Urinary bladder (tissue), 4 donors: ENCODE results near the gene RPH3AL. TPM values are rescaled to one million over a fixed set of nuclear protein-coding genes. Genes with fewer than 3 reads are reported as not detected.
"Not testable (repeated sequence)": the region's sequence is repeated elsewhere in the genome, so short reads cannot be mapped to it uniquely, and the experiment has no call there.

Source experiments
- DNase-seq: peaks from one replicate; pipeline ENCODE4 v3.0.0-alpha.2; 2015; ENCODE audit errors: extremely low spot score
- H3K27ac ChIP-seq: one replicate; pipeline ENCODE4 v1.5.1; 2013; ENCODE audit warnings: low read depth, mild to moderate bottlenecking, moderate library complexity
- H3K36me3 ChIP-seq: one replicate; pipeline ENCODE4 v1.6.1; 2013; ENCODE audit warnings: mild to moderate bottlenecking, moderate library complexity; ENCODE audit not compliant: insufficient read depth
- H3K4me1 ChIP-seq: one replicate; pipeline ENCODE4 v1.6.1; 2013; ENCODE audit warnings: mild to moderate bottlenecking, moderate library complexity; ENCODE audit not compliant: insufficient read depth
- H3K4me3 ChIP-seq: one replicate; pipeline ENCODE4 v1.5.1; 2013; ENCODE audit warnings: low read depth, low read length
- WGBS: extraction: QIAGEN DNeasy Blood & Tissue Kit; methylation state at CpG from one replicate; pipeline ENCODE4 v1.1.7; 2013; 5-methylcytosine and 5-hydroxymethylcytosine counted together
- polyA plus RNA-seq: library from polyadenylated mRNA; stranded (reverse); fragments of 200-250 nt; gene quantifications from one replicate; pipeline ENCODE4 v1.2.3, GENCODE V29; 2013
- total RNA-seq: library from RNA; depleted of rRNA; stranded (reverse); fragments of >200 nt; gene quantifications from one replicate; pipeline ENCODE4 v1.2.3, GENCODE V29; 2014
- donor health status: healthy with polysubstance abuse.
- donor health status: healthy.

Gene RPH3AL
- total and polyA plus RNA-seq, 2 donors, result 5.4 to 7.1 TPM

DNA sequence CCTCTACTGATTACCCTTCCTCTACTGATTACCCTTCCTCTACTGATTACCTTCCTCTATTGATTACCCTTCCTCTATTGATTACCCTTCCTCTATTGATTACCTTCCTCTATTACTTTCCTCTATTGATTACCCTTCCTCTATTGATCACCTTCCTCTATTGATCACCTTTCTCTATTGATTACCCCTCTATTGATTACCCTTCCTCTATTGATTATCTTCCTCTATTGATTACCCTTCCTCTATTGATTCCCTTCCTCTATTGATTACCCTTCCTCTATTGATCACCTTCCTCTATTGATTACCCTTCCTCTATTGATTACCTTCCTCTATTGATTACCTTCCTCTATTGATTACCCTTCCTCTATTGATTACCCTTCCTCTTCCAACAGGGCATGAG, 108.7 kb downstream of the RPH3AL start:
- not testable (repeated sequence) for H3K4me1 ChIP-seq, DNase-seq, H3K4me3 ChIP-seq, H3K27ac ChIP-seq, H3K36me3 ChIP-seq

DNA sequence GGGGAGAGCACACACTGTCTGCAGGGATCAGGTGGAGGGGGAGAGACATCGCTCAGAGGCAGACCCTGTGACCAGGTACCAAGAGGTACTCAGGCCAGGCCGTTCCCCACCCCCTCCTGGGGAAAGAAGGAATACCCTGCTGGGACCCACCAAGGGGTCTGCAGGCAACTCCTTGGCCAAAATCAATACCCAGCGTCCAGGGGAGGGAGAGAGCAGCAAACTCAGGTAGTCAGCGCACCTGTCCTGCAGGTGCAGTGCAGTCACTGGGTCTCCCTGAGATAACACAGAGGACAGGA, 113.7 kb downstream of the RPH3AL start:
- peaks cover 2% of the 10 kb centered on the region for H3K36me3 ChIP-seq
- H3K4me1 ChIP-seq, result no peaks in the 10 kb centered on the region
- H3K27ac ChIP-seq, result no peak overlapping the region
- no peak overlapping the region for H3K4me3 ChIP-seq
- 77% methylated on average over 4 of the region's 4 CpGs for WGBS
- DNase-seq, result no peak

- no peak overlapping the region for H3K4me3 ChIP-seq
- H3K4me1 ChIP-seq, result no peaks in the 10 kb centered on the region
- DNase-seq, result no peak
- H3K36me3 ChIP-seq, result peaks cover 2% of the 10 kb centered on the region
- 85% methylated on average over 23 of the region's 23 CpGs for WGBS
- H3K27ac ChIP-seq, result no peak overlapping the region
Measured at GRCh38 chr17:238071-238963, 114.3 kb downstream of the RPH3AL start.

GRCh38 chr17:237406-237955, 115.1 kb downstream of the RPH3AL start:
- Histone ChIP-seq H3K4me1 (no peaks in the 10 kb centered on the region), H3K36me3 (peaks cover 2% of the 10 kb centered on the region), H3K27ac (no peak overlapping the region), H3K4me3 (no peak overlapping the region)
- 86% methylated on average over 8 of the region's 8 CpGs for WGBS
- DNase-seq, result no peak

- peaks cover 2% of the 10 kb centered on the region for H3K36me3 ChIP-seq
- H3K27ac ChIP-seq, result no peak overlapping the region
- H3K4me3 ChIP-seq, result no peak overlapping the region
- no peak for DNase-seq
- no peaks in the 10 kb centered on the region for H3K4me1 ChIP-seq
- 84% methylated on average over 34 of the region's 34 CpGs for WGBS
Measured at GRCh38 chr17:236641-237405, 115.8 kb downstream of the RPH3AL start.

GRCh38 chr17:235831-236640, 116.6 kb downstream of the RPH3AL start:
- no peak overlapping the region for H3K4me3 ChIP-seq
- H3K36me3 ChIP-seq, result peaks cover 2% of the 10 kb centered on the region
- DNase-seq, result no peak
- H3K4me1 ChIP-seq, result no peaks in the 10 kb centered on the region
- 96% methylated on average over 26 of the region's 26 CpGs for WGBS
- no peak overlapping the region for H3K27ac ChIP-seq

- not testable (repeated sequence) for H3K4me1 ChIP-seq, H3K36me3 ChIP-seq, H3K4me3 ChIP-seq, DNase-seq, H3K27ac ChIP-seq
- 82% methylated on average over 48 of the region's 48 CpGs for WGBS
Measured at GRCh38 chr17:234994-235830, 117.4 kb downstream of the RPH3AL start.

- H3K36me3 ChIP-seq, H3K27ac ChIP-seq, H3K4me3 ChIP-seq, H3K4me1 ChIP-seq, DNase-seq: not testable (repeated sequence)
- 58% methylated on average over 21 of the region's 23 CpGs for WGBS
Measured at GRCh38 chr17:234163-234993, 118.2 kb downstream of the RPH3AL start.

DNA sequence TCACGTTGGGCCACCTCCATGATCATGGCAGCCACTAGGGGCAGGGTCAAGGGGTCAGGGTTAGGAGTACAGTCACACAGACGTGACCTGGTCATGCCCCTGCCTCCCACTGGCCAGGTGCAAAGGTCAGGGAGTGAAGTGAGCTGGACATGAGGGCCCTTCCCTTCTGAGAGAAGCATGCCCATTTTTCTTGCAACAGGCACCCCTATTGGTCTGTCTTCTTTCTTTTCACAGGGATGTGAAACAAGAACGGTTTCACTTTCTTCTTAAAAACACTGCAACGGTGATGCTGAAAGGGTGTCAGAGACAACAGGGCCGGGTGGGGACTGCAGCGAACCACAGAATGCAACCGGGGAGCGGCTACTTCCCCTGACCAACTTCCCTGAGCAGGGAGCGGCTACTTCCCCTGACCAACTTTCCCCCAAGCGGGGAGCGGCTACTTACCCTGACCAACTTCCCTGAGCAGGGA, 119.1 kb downstream of the RPH3AL start:
- Histone ChIP-seq H3K36me3 (no peaks in the 10 kb centered on the region), H3K27ac (peak overlapping the region; percentile 57), H3K4me3 (no peak overlapping the region), H3K4me1 (no peaks in the 10 kb centered on the region)
- 78% methylated on average over 10 of the region's 11 CpGs for WGBS
- no peak for DNase-seq

DNA sequence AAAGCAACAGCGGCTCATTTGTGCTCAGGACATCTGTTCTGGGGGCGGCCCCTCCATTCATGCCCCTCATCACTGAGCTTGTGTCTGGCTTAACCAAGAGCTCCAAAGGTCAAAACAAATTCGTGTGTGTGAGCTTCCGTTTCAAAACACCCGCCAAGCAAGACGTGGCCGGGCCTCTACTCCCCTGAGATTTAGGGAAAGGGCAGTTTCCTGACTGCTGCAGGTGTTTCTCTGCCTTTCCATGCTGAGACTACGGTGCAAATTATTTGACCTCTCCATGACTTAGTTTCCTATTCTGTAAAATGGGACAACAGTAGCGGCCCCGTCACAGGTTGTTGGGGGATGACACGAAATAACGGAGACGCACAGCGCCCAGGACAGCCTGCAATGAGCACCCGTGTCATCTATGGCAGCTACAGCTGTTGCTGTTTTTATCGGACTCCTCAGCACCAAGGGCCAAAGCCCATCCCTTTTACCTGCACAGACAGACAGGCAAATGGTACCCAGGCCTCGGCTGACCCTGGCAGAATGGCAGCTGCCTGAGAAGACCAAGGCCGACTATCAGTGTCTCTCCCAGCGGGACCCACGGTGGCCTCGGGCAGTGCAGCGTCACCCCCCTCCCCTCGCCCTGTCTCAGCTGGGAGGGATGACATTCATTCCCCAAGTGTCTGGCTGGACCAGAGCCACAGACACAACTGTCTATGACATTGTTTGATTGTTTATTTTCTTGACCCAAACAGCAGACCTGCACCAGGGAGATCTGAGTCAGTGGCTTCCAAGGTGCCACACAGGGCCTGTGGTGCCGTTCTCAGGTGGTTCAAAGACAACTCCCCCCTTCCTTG, 120.4 kb downstream of the RPH3AL start:
- no peak for DNase-seq
- Histone ChIP-seq H3K36me3 (no peaks in the 10 kb centered on the region), H3K4me3 (no peak overlapping the region), H3K4me1 (no peaks in the 10 kb centered on the region), H3K27ac (no peak overlapping the region)
- 79% methylated on average over 24 of the region's 24 CpGs for WGBS

DNA sequence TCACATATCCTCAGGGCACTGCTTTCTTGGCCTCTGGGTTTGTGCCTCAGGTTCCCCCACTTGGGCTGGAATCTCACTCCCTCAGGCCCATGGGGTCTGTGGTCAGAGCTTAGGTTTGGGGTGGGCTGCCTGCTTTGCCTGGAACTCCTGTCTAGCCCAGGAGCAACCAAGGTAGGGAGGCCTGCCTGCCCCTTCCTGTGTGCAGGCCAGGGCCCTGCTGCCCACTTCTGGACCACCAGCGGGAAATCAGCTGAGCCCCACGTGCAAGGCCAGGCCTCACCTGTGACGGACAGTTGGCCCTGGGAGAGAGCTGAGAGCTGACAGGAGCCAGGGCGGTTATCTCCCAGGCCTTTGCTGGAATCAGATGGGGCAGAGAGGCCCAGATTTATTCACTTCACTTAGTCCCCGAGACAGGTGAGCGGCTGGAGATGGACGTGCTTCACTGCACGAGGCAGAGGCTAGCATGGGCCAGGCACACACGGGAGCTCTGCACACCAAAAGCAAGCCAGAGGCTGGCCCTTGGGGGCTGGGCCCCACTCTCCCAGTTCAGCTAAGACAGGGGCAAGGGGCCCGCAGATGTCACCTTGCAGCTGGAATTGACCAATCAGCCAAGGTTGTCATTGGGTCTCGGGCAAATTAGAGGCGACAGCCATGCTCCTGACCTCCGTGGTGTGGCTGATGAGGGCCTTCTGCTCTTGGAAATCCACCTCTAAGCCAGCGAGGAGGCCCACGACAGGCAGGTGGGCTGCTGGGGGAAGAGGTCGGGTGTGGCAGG, 121.2 kb downstream of the RPH3AL start:
- no peak for DNase-seq
- Histone ChIP-seq H3K4me3 (no peak overlapping the region), H3K27ac (no peak overlapping the region), H3K4me1 (no peaks in the 10 kb centered on the region), H3K36me3 (no peaks in the 10 kb centered on the region)
- WGBS, result 82% methylated on average over 16 of the region's 16 CpGs
